ENCODE results near the gene CD300LD.

The CD300LD gene

DNA sequence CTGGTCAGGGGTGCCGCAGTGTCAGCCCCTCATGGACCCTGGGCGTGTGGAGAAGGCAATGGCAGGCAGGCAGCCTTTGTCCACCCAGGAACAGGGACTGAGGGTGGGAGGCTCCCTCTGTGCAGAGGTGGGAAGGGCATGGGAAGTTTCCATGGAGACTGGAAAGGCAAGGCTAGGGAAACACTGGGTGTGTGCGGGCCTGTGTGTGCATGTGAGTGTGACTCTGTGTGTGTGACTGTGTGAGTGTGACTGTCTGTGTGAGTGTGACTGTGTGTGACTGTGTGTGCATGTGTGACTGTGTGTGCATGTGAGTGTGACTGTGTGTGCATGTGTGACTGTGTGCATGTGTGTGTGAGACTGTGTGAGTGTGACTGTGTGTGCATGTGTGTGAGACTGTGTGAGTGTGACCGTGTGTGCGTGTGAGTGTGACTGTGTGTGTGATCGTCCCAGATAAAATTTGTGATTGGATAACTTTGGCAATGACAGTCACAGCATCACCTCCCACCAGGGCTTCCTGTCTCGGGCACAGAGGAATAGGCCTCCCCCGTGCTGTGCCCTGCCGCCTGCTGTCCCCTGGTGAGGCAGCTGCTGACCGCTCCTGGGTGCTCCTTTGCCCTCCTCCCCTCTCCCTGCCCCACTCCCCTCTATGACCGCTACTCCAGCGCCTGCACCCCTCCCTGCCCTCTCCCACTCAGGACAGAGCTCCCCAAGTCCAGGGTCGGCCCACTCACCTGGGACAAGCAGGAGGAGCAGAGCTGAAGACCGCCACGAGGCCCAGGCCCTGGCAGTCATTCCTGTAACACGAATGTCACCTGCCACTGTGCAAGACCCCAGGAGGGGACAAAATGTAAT, 46.9 kb downstream of the CD300LD start:
- no peak for DNase-seq (ENCODE audit: low read depth in 1 of 2, low spot score in 1 of 2)

- DNase-seq (ENCODE audit: low read depth in 1 of 2, low spot score in 1 of 2), result no peak
These were observed 48.0 kb downstream of the CD300LD start for GRCh38 chr17:74543891-74544760.

DNA sequence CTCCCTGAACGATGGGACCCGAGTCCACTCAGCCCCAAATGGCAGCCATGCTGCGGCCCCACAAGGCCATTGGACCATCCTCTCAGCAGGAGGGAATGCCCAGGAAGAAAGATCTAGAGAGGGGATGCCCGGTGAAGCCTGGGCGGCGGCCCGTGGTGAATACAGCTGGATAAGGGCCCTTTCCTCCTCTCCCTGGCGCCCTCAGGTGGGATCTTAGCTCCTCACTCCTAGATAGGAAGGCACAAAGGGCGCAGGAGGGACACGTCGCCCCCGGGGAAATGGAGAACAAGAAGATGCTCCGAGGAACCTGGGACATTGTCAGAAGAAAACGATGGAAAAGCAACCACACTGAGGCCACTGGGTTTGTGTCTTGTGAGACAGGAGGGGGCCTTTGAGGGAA, 48.7 kb downstream of the CD300LD start:
- no peak for DNase-seq (ENCODE audit: low read depth in 1 of 2, low spot score in 1 of 2)

DNA sequence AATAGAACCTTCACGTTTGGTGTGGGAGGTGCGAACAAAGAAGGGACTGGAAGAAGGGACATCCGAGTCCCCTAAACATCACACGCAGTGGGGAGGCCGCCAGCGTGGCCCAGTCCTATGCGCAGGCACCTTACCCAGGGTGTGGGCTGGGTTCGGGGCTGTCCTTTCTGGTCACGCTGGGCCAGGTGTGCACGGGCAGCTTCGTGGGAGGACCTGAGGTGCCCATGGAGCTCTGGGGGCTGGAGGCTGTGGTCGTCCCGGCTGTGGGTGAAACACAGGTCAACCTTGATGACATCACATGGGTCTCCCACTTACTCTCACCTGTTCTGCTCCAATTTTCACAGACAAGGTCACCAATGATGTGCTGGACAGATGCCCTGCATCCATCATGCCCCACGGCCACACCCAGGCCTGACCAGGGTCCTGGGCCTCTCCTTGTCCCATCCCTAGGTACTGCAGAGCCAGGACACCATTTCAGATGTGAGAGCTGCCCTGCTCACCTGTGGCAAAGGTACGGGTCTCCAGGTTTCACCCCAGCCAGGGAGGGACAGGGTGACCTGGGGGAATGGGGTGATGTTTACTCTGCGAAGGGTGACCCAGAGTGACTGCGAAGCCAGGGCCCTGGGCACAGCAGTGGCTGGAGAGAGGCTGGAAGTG, 49.2 kb downstream of the CD300LD start:
- no peak for DNase-seq (ENCODE audit: low read depth in 1 of 2, low spot score in 1 of 2)

DNA sequence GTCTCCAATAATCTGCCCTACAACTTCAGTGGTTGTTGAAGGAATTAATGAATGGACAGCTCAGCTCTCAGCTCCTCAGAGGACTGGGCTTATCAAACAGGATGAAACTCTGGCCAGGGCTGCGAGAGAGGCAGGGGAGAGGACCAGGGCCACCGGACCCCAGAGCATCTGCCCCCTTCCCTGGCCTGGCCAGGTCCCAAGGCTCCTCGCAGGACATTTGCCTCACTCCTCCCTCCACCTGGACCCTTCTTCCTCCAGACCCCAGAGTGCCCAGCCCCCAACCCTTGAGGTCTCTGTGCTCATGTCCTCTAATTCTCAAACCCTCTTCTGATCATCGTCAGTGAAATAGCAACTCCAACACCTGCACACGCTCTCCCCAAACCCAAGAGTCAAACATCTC, 49.9 kb downstream of the CD300LD start:
- DNase-seq (ENCODE audit: low read depth in 1 of 2, low spot score in 1 of 2), result no peak

DNA sequence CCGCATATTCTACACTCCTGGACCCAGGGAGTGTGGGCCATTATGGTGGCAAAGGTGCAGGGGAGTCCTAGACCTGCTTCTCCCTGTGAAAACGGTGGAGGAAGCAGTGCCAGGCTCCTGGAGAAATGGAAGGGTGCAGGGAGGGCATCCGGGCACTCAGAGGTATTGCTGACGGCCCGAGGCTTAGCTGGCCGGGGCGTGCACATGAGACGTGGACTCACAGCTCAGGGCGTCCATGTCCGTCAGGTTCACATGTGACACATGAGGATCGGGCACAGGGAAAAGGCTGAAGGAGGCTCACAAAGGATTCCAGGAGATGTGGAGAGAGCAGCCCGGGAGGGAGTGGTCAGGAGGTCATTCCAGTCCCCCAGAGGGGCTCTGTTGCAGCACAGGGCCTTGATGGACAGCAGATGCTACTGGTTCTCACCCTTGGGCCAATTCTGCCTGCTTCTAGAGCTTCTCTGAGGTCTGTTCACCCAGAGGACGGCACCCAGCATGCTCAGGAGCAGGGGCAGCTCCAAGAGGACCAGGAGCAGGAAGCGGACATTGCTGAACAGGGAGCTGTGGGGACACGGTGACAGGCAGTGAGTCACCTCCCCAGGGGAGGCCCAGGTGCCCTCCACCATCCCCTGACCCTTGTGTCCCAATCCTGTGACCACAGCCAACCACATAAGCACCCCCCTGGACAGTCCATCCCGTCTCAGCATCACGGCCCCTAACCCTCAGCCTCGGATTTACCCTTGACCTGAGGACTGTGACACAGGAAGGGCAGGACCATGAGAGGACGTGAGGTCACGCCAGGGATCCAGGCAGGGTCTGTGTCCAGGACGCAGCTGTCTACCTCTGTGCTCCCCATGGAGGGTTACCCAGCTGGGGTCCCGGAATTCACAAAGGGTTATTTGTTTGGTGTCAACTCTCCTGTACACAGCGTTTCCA, 50.6 kb downstream of the CD300LD start:
- no peak for DNase-seq (ENCODE audit: low read depth in 1 of 2, low spot score in 1 of 2)

- DNase-seq (ENCODE audit: low read depth in 1 of 2, low spot score in 1 of 2), result no peak
These were observed 52.7 kb downstream of the CD300LD start for GRCh38 chr17:74539281-74539820.

DNA sequence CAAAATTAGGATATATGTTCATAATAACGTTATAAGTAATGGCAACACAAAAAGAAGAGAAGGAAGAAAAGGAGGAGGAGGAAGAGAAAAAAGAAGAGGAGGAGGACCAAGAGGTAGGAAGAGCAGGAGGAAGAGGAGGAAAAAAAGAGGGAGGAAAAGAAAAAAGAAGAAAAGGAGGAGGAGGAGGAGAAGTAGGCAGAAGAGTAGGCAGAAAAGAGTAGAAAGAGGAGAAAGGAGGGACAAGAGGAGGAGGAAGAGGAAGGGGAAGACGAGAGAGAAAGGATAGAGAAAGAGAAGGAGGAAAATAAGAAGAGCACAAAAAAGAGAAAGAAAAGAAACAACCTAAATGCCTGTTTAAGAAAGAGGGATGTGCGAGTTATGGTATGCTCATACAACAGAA, 55.2 kb downstream of the CD300LD start:
- DNase-seq (ENCODE audit: low read depth in 1 of 2, low spot score in 1 of 2), result no peak

DNA sequence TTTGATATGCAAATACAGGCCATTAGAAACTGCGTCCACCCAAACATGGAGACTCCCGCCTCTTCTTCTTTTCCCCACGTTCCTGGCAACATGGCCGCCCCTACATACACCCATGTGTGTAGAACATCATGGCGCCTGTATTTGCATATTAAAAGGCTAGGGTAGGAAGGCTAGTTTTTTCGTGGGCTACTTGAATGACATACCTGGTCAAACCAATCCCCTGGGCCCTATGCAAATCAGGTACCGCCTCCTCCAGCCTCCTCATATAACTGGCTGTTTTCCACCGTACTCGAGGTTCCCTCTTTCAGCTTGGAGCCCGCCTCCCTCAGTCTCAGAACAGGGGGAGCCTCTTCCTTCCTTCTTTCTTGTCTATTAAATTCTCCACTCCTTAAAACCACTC, 60.0 kb downstream of the CD300LD start:
- no peak for DNase-seq (ENCODE audit: low read depth in 1 of 2, low spot score in 1 of 2)

DNA sequence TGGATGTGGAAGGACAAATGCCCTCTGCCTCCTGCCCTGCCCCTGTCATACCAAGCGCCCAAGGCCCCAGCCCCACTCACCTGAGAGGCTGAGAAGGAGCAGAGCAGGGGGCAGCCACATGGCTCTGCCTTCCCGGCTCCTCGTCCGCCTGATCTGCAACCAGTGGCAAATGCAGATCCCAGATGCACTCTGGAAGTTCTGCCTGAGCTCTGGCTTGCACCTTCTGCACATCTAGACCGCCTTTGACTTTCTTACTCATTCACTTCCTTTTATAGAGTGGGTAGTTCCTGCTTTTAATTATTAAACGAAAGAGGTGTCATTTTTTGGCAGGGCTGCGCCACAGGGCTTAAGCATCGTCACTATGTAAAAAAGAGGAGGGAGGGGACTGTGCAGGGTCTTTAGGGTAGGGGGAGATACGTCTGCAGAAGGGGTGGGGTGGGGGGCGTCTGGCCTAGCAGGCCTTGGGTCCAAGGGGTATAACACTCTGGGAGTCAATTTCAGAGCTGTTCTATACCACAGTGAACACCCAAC, 60.8 kb downstream of the CD300LD start, which contains the start of gene CD300LB:
Gene CD300LB (minus strand): TSS at position 245 of the 531 bp plus-strand sequence. CDS start 125 bp downstream, at position 120.
- no peak for DNase-seq (ENCODE audit: low read depth in 1 of 2, low spot score in 1 of 2)

DNA sequence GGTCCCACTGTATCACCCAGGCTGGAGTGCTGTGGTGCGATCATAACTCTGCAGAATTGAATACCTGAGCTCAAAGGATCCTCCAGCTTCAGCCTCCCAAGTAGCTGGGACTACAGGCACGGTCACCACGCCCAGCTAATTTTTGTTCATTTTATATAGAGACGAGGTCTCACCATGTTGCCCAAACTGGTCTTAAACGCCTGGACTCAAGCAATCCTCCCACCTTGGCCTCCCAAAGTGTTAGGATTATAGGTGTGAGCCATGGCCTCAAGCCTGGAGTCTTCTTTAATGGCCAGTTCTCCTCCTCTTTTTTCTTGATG, 61.3 kb downstream of the CD300LD start:
- DNase-seq (ENCODE audit: low read depth in 1 of 2, low spot score in 1 of 2), result no peak
